ENCODE results near the gene ARHGAP15. TPM values are rescaled to one million over a fixed set of nuclear protein-coding genes. Genes with fewer than 3 reads are reported as not detected.

The ARHGAP15 gene
- total and polyA plus RNA-seq, 12 donors: 4.7 to 33.8 (median 10.4) TPM

GRCh38 chr2:143616452-143616851 is 487.2 kb downstream of the ARHGAP15 start:
- no peak overlapping the region for H3K27ac ChIP-seq
- 78 to 87% (median 81%) methylated on average over 6 of the region's 6 CpGs for WGBS, 4 donors

GRCh38 chr2:143617803-143618415 is 488.7 kb downstream of the ARHGAP15 start:
- Histone ChIP-seq H3K9me3 (replicated peaks in 1 of 3) (no peaks in the 10 kb centered on the region), H3K4me1 (replicated peaks in 1 of 2) (no peaks in the 10 kb centered on the region), H3K4me3 (no peak overlapping the region), H3K36me3 (replicated peaks in 1 of 2) (no peaks in the 10 kb centered on the region), H3K27ac (no peak overlapping the region), H3K27me3 (no peaks in the 10 kb centered on the region)
- DNase-seq: no peak
- 81 to 90% (median 86%) methylated on average over 2 of the region's 2 CpGs for WGBS, 4 donors
- intact Hi-C loops (cut with DNase I): no loop called here
- no peak for TF ChIP-seq POLR2A (IDR thresholded peaks at IDR 0.05)
- no peak for TF ChIP-seq CTCF (IDR thresholded peaks at IDR 0.05)

More at GRCh38 chr2:143616452-143616851, 487.2 kb downstream of the ARHGAP15 start:
- H3K36me3 ChIP-seq (replicated peaks in 1 of 2): no peaks in the 10 kb centered on the region
- H3K4me1 ChIP-seq (replicated peaks in 1 of 2): no peaks in the 10 kb centered on the region
- H3K27me3 ChIP-seq: no peaks in the 10 kb centered on the region
- intact Hi-C loops (cut with DNase I): no loop called here
- H3K4me3 ChIP-seq: no peak overlapping the region
- H3K9me3 ChIP-seq (replicated peaks in 1 of 3): no peaks in the 10 kb centered on the region
- no peak for DNase-seq
- no peak for TF ChIP-seq CTCF (IDR thresholded peaks at IDR 0.05)
- no peak for TF ChIP-seq POLR2A (IDR thresholded peaks at IDR 0.05)

- Histone ChIP-seq H3K4me3 (no peak overlapping the region), H3K27ac (no peak overlapping the region), H3K9me3 (replicated peaks in 1 of 3) (no peaks in the 10 kb centered on the region), H3K4me1 (replicated peaks in 1 of 2) (no peaks in the 10 kb centered on the region), H3K27me3 (no peaks in the 10 kb centered on the region), H3K36me3 (replicated peaks in 1 of 2) (no peaks in the 10 kb centered on the region)
- no peak for DNase-seq
- WGBS, 4 donors: 79 to 89% (median 83%) methylated on average over 2 of the region's 2 CpGs
- intact Hi-C loops (cut with DNase I): no loop called here
- TF ChIP-seq CTCF (IDR thresholded peaks at IDR 0.05) (no peak), POLR2A (IDR thresholded peaks at IDR 0.05) (no peak)
Measured at GRCh38 chr2:143622106-143622505, 492.9 kb downstream of the ARHGAP15 start.

GRCh38 chr2:143623231-143623908 is 494.2 kb downstream of the ARHGAP15 start:
- intact Hi-C loops (cut with DNase I): no loop called here
- H3K27me3 ChIP-seq: no peaks in the 10 kb centered on the region
- no peaks in the 10 kb centered on the region for H3K36me3 ChIP-seq (replicated peaks in 1 of 2)
- peak overlapping the region in 1 of 5 donors; percentile 40 for H3K27ac ChIP-seq
- TF ChIP-seq POLR2A (IDR thresholded peaks at IDR 0.05) (no peak), CTCF (IDR thresholded peaks at IDR 0.05) (no peak)
- 75 to 84% (median 80%) methylated on average over 6 of the region's 6 CpGs for WGBS, 4 donors
- no peak overlapping the region for H3K4me3 ChIP-seq
- DNase-seq: no peak
- no peaks in the 10 kb centered on the region for H3K4me1 ChIP-seq (replicated peaks in 1 of 2)
- no peaks in the 10 kb centered on the region for H3K9me3 ChIP-seq (replicated peaks in 1 of 3)

Data from adrenal gland (tissue), 12 donors.